ENCODE results near the gene PRUNE1.

DNA sequence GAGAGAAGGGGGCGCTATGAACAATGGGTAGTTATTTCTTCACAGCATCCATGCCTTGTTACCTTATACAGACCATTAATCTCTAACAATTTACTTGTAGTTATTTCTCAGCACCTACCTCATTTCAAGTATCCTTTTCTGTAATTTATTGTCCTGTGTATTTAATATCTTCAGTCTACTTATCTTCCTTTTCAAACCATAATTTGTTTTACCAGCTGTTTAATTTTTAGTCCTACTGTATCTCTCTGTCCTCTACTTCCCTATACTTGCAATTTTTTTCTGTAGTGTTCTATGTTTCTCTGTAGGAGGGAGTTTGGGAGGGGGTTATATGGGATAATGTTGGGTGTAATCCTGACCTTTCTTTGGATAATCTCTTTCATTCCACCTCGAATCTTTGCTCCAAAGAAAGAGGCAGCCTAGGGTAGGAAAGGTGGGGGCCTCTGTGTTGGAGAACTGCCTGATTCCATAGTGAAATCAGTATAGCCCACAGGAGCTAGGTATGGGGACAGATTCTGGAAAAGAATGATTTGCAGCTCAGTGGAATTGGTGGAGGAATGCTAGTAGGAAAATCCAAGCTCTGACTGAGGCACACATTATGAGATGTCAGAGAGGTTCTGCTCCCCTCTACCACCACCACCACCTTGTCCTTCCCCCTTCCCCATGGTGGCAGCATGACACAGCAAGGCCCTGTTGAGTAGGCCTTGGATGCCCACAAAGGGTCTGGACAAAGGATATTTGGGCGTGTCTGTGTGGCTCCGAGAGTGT, 52.6 kb downstream of the PRUNE1 start:
- TF ChIP-seq, protein P1, sequence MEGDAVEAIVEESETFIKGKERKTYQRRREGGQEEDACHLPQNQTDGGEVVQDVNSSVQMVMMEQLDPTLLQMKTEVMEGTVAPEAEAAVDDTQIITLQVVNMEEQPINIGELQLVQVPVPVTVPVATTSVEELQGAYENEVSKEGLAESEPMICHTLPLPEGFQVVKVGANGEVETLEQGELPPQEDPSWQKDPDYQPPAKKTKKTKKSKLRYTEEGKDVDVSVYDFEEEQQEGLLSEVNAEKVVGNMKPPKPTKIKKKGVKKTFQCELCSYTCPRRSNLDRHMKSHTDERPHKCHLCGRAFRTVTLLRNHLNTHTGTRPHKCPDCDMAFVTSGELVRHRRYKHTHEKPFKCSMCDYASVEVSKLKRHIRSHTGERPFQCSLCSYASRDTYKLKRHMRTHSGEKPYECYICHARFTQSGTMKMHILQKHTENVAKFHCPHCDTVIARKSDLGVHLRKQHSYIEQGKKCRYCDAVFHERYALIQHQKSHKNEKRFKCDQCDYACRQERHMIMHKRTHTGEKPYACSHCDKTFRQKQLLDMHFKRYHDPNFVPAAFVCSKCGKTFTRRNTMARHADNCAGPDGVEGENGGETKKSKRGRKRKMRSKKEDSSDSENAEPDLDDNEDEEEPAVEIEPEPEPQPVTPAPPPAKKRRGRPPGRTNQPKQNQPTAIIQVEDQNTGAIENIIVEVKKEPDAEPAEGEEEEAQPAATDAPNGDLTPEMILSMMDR (IDR thresholded peaks at IDR 0.05) = no peak
- no peak for TF ChIP-seq POLR2A (IDR thresholded peaks at IDR 0.05)

Measured in Peyer's patch (tissue), 4 donors.